ENCODE data around the gene C15orf40.
A peak's percentile ranks its signal among the peaks of the same experiment; 100 is the strongest.
"Not testable (repeated sequence)": the region's sequence is repeated elsewhere in the genome, so short reads cannot be mapped to it uniquely, and the experiment has no call there.

Gene C15orf40

DNA sequence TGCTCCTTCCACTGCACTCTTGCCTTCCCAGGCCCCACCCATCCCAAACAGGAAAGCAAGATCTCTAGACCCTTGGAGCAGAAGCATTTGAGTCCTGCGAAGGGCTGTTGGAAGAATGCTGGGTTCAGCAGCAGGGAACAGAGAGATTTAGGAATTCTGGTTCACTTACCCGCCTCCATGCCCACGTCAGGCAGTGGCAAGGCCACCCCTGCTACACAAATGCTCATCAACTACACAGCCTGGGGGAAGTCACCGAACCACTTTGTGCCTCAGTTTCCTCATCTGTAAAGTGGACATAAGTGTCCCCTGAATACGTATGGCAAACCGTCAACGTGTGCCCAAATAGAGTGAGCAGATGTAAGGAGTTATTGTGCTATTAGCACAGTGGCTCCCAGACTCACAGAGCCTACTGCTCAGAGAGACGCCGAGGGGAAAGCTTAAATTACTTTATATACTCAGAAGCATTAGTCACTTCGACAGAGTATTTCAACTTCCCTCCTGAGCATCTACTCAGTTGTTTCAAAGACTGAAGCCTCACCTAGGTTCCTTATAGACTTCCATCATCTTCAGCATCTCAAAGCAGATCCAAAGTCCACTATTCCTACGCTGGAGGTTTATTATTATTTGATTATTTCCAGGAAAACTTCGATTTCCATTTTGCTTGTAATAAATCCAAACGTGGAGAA is 59.8 kb downstream of the C15orf40 start:
- Histone ChIP-seq H3K36me3 (ENCODE audit: control insufficient read depth, insufficient read depth, low read length) (no peaks in the 10 kb centered on the region), H3K9ac (ENCODE audit: low read depth, low read length) (no peak overlapping the region), H3K4me3 (ENCODE audit: low read depth, low read length) (peak overlapping the region; percentile 74), H3K9me3 (ENCODE audit: control insufficient read depth, insufficient read depth, low read length) (no peaks in the 10 kb centered on the region), H3K4me1 (ENCODE audit: control insufficient read depth, insufficient read depth, low read length) (0 out of 2 replicates have a peak, but pooled peaks cover 5% of the 10 kb centered on the region), H3K27ac (ENCODE audit: low read depth, low read length) (no peak overlapping the region), H3K27me3 (ENCODE audit: control insufficient read depth, insufficient read depth, low read length) (peaks cover 24% of the 10 kb centered on the region)

DNA sequence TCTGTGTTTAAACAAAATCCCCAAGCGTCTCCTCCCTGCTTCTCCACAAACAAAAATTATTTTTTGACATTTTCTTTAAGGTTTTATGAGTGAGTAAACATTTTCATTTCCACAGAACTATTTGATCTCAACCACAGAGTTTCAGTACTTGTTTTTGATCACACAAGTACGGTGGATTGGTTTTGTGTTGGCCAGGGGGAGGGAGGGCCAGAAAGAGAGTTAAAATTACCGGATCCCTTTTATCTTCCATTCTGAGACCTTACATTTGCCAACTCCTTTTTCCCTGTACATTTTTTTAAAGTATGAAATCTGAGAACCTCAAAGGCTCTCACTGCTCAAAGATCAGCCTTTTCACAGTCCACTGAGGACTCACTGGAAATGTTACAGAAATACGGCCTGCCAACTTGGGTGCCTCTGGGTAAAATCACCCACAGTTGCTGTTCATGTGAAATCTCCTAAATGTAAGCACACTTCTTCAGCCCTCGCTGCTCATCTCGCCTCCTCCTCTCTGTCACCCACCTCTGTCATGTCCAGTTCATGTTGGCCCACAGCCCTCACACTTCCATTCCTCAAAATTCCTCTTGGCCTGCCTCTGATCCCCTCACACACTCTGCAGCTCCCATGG is 60.6 kb downstream of the C15orf40 start:
- H3K27me3 ChIP-seq (ENCODE audit: control insufficient read depth, insufficient read depth, low read length): peaks cover 24% of the 10 kb centered on the region
- no peak overlapping the region for H3K4me3 ChIP-seq (ENCODE audit: low read depth, low read length)
- no peak overlapping the region for H3K27ac ChIP-seq (ENCODE audit: low read depth, low read length)
- H3K4me1 ChIP-seq (ENCODE audit: control insufficient read depth, insufficient read depth, low read length): 0 out of 2 replicates have a peak, but pooled peaks cover 5% of the 10 kb centered on the region
- H3K9ac ChIP-seq (ENCODE audit: low read depth, low read length): no peak overlapping the region
- no peaks in the 10 kb centered on the region for H3K36me3 ChIP-seq (ENCODE audit: control insufficient read depth, insufficient read depth, low read length)
- no peaks in the 10 kb centered on the region for H3K9me3 ChIP-seq (ENCODE audit: control insufficient read depth, insufficient read depth, low read length)

DNA sequence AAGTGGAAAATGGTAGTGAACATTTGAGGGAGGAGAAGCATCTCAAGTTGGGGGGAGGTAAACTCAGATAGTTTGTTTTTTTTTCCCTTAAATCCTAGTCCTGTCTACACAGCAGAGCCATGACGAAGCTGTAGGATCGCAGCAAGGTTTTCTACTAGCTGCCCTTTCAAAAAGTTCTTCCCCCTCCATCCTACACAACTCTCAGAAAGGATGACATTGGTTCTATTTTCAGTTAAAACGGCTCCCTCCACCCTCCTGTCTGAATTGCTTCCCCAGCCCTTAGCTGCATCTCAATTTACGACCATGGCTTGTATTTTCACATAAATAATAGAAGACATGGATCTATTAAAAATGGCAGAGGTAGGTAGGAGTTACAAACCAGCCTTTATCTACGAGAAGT is 61.1 kb downstream of the C15orf40 start:
- Histone ChIP-seq H3K4me3 (ENCODE audit: low read depth, low read length) (no peak overlapping the region), H3K9me3 (ENCODE audit: control insufficient read depth, insufficient read depth, low read length) (no peaks in the 10 kb centered on the region), H3K27ac (ENCODE audit: low read depth, low read length) (no peak overlapping the region), H3K4me1 (ENCODE audit: control insufficient read depth, insufficient read depth, low read length) (0 out of 2 replicates have a peak, but pooled peaks cover 5% of the 10 kb centered on the region), H3K36me3 (ENCODE audit: control insufficient read depth, insufficient read depth, low read length) (no peaks in the 10 kb centered on the region), H3K9ac (ENCODE audit: low read depth, low read length) (no peak overlapping the region), H3K27me3 (ENCODE audit: control insufficient read depth, insufficient read depth, low read length) (peaks cover 24% of the 10 kb centered on the region)

DNA sequence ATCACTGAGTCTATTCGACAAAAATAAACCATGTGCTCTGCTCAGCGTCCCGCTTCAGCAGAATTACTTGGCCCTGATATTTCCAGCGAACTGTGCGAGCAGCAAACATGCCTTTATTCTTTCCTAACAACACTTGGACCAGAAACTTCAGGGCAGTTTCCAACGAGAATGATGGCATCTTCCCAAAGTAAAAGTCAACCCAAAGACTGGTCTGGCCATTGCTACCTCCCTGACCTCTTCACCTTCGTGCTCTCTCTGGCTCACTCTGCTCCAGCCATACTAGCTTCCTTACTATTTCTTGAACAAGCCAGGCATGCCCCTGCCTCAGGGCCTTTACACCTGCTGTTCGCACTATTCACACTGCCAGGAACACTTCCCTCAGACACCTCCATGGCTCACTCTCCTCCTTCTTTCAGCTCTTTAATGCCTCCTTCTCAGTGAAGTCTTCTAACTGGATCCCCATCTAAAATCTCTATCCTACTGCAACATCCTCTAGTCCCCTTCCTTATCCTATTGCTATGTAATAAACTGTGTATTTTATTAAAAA is 65.2 kb downstream of the C15orf40 start:
- Histone ChIP-seq H3K36me3 (ENCODE audit: control insufficient read depth, insufficient read depth, low read length) (no peaks in the 10 kb centered on the region), H3K27ac (ENCODE audit: low read depth, low read length) (no peak overlapping the region), H3K27me3 (ENCODE audit: control insufficient read depth, insufficient read depth, low read length) (peaks cover 6% of the 10 kb centered on the region), H3K4me1 (ENCODE audit: control insufficient read depth, insufficient read depth, low read length) (no peaks in the 10 kb centered on the region), H3K9me3 (ENCODE audit: control insufficient read depth, insufficient read depth, low read length) (no peaks in the 10 kb centered on the region), H3K9ac (ENCODE audit: low read depth, low read length) (no peak overlapping the region), H3K4me3 (ENCODE audit: low read depth, low read length) (no peak overlapping the region)

- no peaks in the 10 kb centered on the region for H3K4me1 ChIP-seq (ENCODE audit: control insufficient read depth, insufficient read depth, low read length)
- no peaks in the 10 kb centered on the region for H3K9me3 ChIP-seq (ENCODE audit: control insufficient read depth, insufficient read depth, low read length)
- H3K4me3 ChIP-seq (ENCODE audit: low read depth, low read length): no peak overlapping the region
- H3K27me3 ChIP-seq (ENCODE audit: control insufficient read depth, insufficient read depth, low read length): no peaks in the 10 kb centered on the region
- H3K27ac ChIP-seq (ENCODE audit: low read depth, low read length): no peak overlapping the region
- no peak overlapping the region for H3K9ac ChIP-seq (ENCODE audit: low read depth, low read length)
- H3K36me3 ChIP-seq (ENCODE audit: control insufficient read depth, insufficient read depth, low read length): no peaks in the 10 kb centered on the region
These were observed 66.1 kb downstream of the C15orf40 start for GRCh38 chr15:82945326-82945725.

GRCh38 chr15:82944821-82945220 is 66.6 kb downstream of the C15orf40 start:
- Histone ChIP-seq H3K4me3 (ENCODE audit: low read depth, low read length) (no peak overlapping the region), H3K4me1 (ENCODE audit: control insufficient read depth, insufficient read depth, low read length) (no peaks in the 10 kb centered on the region), H3K36me3 (ENCODE audit: control insufficient read depth, insufficient read depth, low read length) (no peaks in the 10 kb centered on the region), H3K9me3 (ENCODE audit: control insufficient read depth, insufficient read depth, low read length) (no peaks in the 10 kb centered on the region), H3K27ac (ENCODE audit: low read depth, low read length) (no peak overlapping the region), H3K27me3 (ENCODE audit: control insufficient read depth, insufficient read depth, low read length) (no peaks in the 10 kb centered on the region), H3K9ac (ENCODE audit: low read depth, low read length) (no peak overlapping the region)

GRCh38 chr15:82944056-82944455 is 67.4 kb downstream of the C15orf40 start:
- Histone ChIP-seq H3K27ac (ENCODE audit: low read depth, low read length) (no peak overlapping the region), H3K9ac (ENCODE audit: low read depth, low read length) (no peak overlapping the region), H3K9me3 (ENCODE audit: control insufficient read depth, insufficient read depth, low read length) (no peaks in the 10 kb centered on the region), H3K36me3 (ENCODE audit: control insufficient read depth, insufficient read depth, low read length) (no peaks in the 10 kb centered on the region), H3K4me1 (ENCODE audit: control insufficient read depth, insufficient read depth, low read length) (no peaks in the 10 kb centered on the region), H3K4me3 (ENCODE audit: low read depth, low read length) (no peak overlapping the region), H3K27me3 (ENCODE audit: control insufficient read depth, insufficient read depth, low read length) (no peaks in the 10 kb centered on the region)

DNA sequence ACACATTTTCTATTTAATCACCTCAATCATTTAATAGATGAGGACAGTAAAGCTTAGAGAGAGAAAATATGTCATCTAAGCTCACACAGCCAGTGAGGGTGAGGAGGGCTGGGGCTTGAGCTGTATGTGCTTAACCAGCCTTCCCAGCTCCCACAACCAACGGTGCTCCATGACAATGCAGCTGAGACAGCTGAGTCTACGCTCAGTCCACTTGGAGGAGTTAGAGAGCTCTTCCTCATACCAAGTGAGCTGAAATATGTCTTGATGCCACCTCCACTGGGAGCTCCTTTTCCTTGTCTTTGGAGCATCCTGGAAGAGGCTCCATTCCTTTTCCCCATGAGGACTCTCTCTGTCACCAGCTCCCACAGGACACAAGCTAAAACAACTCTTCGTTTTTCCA is 68.3 kb downstream of the C15orf40 start:
- no peaks in the 10 kb centered on the region for H3K36me3 ChIP-seq (ENCODE audit: control insufficient read depth, insufficient read depth, low read length)
- no peak overlapping the region for H3K9ac ChIP-seq (ENCODE audit: low read depth, low read length)
- no peak overlapping the region for H3K4me3 ChIP-seq (ENCODE audit: low read depth, low read length)
- no peak overlapping the region for H3K27ac ChIP-seq (ENCODE audit: low read depth, low read length)
- H3K9me3 ChIP-seq (ENCODE audit: control insufficient read depth, insufficient read depth, low read length): no peaks in the 10 kb centered on the region
- H3K27me3 ChIP-seq (ENCODE audit: control insufficient read depth, insufficient read depth, low read length): no peaks in the 10 kb centered on the region
- H3K4me1 ChIP-seq (ENCODE audit: control insufficient read depth, insufficient read depth, low read length): no peaks in the 10 kb centered on the region

- no peak overlapping the region for H3K27ac ChIP-seq (ENCODE audit: low read depth, low read length)
- no peaks in the 10 kb centered on the region for H3K36me3 ChIP-seq (ENCODE audit: control insufficient read depth, insufficient read depth, low read length)
- H3K9ac ChIP-seq (ENCODE audit: low read depth, low read length): no peak overlapping the region
These were observed 68.7 kb downstream of the C15orf40 start for GRCh38 chr15:82942691-82943090.

DNA sequence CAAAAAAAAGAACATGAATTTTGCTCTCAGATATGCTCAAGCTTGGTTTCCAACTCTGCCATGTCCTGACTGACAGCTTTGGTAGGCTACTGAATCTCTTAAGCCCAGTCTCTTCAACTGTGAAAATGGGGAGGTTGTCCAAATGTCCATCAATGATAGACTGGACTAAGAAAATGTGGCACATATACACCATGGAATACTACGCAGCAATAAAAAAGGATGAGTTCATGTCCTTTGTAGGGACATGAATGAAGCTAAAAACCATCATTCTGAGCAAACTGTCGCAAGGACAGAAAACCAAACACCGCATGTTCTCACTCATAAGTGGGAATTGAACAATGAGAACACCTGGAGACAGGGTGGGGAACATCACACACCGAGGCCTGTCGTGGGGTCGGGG is 71.8 kb downstream of the C15orf40 start:
- not testable (repeated sequence) for H3K9me3 ChIP-seq (ENCODE audit: control insufficient read depth, insufficient read depth, low read length)

More at GRCh38 chr15:82942691-82943090, 68.7 kb downstream of the C15orf40 start:
- Histone ChIP-seq H3K27me3 (ENCODE audit: control insufficient read depth, insufficient read depth, low read length) (no peaks in the 10 kb centered on the region), H3K4me3 (ENCODE audit: low read depth, low read length) (no peak overlapping the region), H3K4me1 (ENCODE audit: control insufficient read depth, insufficient read depth, low read length) (no peaks in the 10 kb centered on the region), H3K9me3 (ENCODE audit: control insufficient read depth, insufficient read depth, low read length) (no peaks in the 10 kb centered on the region)

More for the DNA sequence above, 71.8 kb downstream of the C15orf40 start:
- H3K4me3 ChIP-seq (ENCODE audit: low read depth, low read length); H3K36me3 ChIP-seq (ENCODE audit: control insufficient read depth, insufficient read depth, low read length); H3K27ac ChIP-seq (ENCODE audit: low read depth, low read length); H3K9ac ChIP-seq (ENCODE audit: low read depth, low read length); H3K27me3 ChIP-seq (ENCODE audit: control insufficient read depth, insufficient read depth, low read length); H3K4me1 ChIP-seq (ENCODE audit: control insufficient read depth, insufficient read depth, low read length): not testable (repeated sequence)

Measured in HUES48 (cell line).